Measurements from ENCODE around the gene ARL1. TPM values are rescaled to one million over a fixed set of nuclear protein-coding genes. Genes with fewer than 3 reads are reported as not detected.
A peak's percentile ranks its signal among the peaks of the same experiment; 100 is the strongest.
"Not testable (repeated sequence)": the region's sequence is repeated elsewhere in the genome, so short reads cannot be mapped to it uniquely, and the experiment has no call there.

ARL1 gene
- polyA plus RNA-seq (ENCODE audit: insufficient read length in 10 of 10): 10 to 100 TPM; 83.4 to 98.1 (median 87.6) TPM
- long read RNA-seq, donor 1, transcript ARL1-201 (6 exons, 3,241 nt): major isoform, 30 of 33 reads
- long read RNA-seq, donor 1, partial matches to known transcripts: 0 of 33 reads
- long read RNA-seq, donor 1, other reads (novel, unspliced or antisense): 0 of 33 reads
- long read RNA-seq, donor 2, transcript ARL1-201 (6 exons, 3,241 nt): major isoform, 18 of 19 reads
- long read RNA-seq, donor 2, partial matches to known transcripts: 0 of 19 reads
- long read RNA-seq, donor 2, other reads (novel, unspliced or antisense): 0 of 19 reads
- long read RNA-seq, donor 3: 0 reads
- long read RNA-seq, donor 4, transcript ARL1-201 (6 exons, 3,241 nt): major isoform, 26 of 26 reads
- long read RNA-seq, donor 4, partial matches to known transcripts: 0 of 26 reads
- long read RNA-seq, donor 4, other reads (novel, unspliced or antisense): 0 of 26 reads
- long read RNA-seq, donor 5, transcript ARL1-201 (6 exons, 3,241 nt): major isoform, 25 of 33 reads
- long read RNA-seq, donor 5, partial matches to known transcripts: 6 of 33 reads
- long read RNA-seq, donor 5, other reads (novel, unspliced or antisense): 0 of 33 reads
- long read RNA-seq, donor 6, transcript ARL1-201 (6 exons, 3,241 nt): major isoform, 41 of 42 reads
- long read RNA-seq, donor 6, partial matches to known transcripts: 0 of 42 reads
- long read RNA-seq, donor 6, other reads (novel, unspliced or antisense): 0 of 42 reads
- long read RNA-seq, donor 7, transcript ARL1-201 (6 exons, 3,241 nt): major isoform, 23 of 26 reads
- long read RNA-seq, donor 7, partial matches to known transcripts: 0 of 26 reads
- long read RNA-seq, donor 7, other reads (novel, unspliced or antisense): 0 of 26 reads
- long read RNA-seq, donor 8, transcript ARL1-201 (6 exons, 3,241 nt): major isoform, 23 of 29 reads
- long read RNA-seq, donor 8, partial matches to known transcripts: 0 of 29 reads
- long read RNA-seq, donor 8, other reads (novel, unspliced or antisense): 5 of 29 reads
- long read RNA-seq, donor 9, transcript ARL1-201 (6 exons, 3,241 nt): major isoform, 8 of 8 reads
- long read RNA-seq, donor 9, partial matches to known transcripts: 0 of 8 reads
- long read RNA-seq, donor 9, other reads (novel, unspliced or antisense): 0 of 8 reads

DNA sequence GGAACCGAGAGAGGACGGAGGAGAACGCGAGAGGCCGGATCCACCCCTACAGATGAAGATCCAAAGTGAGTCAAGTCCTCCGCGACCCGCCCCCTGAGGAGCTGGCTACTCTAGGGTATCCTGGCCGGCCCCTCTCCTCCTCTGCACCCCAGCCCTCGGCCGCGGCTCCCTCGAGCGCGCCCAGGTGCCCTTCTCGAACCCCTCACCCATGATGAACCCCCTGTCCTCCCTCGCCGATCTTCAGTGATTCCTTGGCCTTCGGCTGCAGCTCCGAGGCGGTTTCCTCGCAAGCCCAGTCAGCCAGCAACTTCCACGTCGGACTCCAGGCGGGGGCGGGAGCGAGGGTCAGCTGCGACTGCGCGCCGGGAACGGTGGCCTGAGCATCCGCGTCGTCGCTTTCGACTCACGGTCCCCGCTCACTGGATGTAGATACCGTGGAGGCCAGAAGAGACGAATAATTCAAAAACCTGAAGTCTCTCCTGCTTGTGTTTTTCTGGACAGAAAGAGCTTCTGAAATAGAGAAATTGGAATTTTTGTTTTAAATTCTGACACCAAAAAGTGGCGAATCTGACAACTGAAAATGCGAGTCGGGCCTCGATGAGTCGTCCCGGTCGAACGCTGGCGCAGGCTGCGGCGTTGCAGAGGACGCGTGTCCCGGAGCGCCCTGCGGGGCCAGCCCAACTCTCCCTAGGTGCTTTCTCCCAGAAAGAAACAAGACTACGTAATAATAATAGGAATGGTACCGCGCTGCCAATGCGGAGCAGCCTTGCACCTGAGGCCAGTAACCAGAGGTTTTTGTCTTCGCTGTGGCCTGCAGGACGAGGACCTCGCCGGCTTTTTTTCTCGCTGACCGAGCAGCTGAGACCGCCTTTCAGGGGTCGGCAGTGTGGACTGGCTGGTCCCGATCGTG, at the start of gene ARL1:
Gene ARL1, minus strand, starts transcription at position 337 of the 910 bp plus-strand sequence. Its CDS starts 127 bp downstream, at position 210.
- peak; percentile 90 to 97 (median 93) for DNase-seq

DNA sequence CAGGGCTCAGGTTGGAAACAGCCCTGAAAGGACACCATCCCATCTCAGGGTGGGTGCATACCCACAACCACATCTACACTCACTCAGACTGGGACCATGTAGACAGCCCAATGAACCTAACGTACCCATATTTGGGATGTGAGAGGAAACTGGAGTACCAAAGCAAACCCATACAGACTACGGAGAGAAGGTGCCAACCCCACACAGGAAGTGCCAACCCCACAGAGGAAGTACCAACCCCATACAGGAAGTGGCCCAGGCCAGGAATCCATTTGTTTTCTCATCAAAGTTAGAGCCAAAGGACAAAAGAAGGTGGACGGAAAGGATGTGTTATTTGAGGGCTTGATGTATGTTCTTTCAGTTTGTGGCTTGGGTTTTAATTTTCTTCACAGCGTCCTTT, 48.1 kb upstream of the ARL1 start:
- DNase-seq: no peak

DNA sequence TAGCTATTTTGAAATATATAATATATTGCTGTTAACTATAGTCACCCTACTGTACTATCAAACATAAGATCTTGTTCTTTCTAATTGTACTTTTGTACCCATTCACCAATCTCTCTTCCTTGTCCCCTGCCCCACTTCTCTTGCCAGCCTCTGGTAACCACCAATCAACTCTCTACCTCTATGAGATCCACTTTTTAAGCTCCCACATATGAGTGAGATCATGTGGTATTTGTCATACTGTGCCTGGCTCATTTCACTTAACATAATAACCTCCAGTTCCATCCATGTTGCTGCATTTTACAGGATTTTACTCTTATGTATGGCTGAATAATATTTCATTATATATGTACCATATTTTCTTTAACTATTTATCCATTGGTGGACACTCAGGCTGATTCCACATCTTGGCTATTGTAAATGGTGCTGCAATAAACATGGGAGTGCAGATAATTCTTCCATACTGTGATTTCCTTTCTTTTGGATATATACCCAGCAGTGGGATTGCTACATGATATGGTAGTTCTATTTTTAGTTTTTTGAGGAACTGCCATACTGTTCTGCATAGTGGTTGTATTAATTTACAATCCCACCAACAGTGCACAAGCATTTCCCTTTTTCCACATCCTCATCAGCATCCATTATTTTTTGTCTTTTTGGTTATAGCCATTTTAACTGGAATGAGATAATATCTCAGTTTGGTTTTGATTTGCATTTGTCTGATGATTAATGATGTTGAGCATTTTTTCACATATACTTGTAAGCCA, 34.1 kb upstream of the ARL1 start:
- DNase-seq: no peak

DNA sequence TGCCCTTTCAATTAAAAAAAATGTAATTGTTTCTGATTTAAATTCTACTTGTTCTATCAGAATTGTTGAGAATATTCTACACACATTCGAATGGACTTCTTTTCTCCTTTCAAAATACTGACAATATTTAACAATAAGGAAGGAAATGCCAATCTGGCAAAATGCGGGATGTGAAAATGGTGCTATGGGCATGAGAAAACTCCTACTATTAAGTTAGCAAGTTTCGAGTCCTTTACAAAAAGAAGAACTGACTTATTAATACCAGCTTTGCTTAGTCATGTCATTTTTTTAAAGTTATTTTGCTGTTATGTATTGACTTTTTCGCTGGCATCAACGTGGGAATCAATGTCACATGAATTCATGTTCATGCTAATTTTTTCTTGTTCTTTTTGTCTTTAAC, 31.7 kb upstream of the ARL1 start:
- DNase-seq: peak in 2 of 3 donors; percentile 1 to 11

DNA sequence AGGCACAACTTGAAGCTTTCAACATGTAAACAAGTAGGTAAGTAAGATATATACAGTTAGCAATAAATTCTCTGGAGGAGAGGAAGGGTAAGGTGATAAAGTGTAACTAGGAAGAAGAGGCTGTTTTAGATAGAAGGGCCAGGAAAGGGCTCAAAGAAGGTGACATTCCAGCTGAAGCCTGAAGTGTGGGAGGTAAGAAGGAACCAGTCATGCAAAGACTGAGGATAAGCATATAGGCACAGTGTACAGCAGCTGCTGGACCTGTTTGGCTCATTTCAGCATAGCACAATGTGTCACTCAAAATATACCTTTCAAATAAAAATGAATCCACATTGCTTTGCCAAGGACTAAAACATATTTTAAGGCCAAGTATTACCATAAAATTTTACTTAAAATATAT, 28.6 kb upstream of the ARL1 start:
- DNase-seq: no peak

DNA sequence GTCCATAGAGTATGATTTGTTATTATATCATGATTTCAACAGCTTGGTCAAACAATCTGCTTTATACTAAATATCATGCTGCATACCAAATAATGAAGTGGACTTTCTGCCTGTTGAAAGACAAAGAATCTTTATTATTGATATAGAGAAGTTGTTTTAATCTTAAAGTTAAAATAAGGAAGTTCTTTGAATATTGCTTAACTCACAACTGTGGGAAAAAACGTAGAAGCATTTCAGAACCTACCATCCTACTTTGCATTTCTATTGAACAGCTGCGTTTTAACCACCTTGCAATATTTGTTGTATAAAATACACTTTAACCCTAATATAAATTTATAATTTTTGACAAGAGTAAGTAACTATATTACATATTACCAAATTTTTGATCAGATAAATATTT, 22.9 kb upstream of the ARL1 start:
- no peak for DNase-seq

DNA sequence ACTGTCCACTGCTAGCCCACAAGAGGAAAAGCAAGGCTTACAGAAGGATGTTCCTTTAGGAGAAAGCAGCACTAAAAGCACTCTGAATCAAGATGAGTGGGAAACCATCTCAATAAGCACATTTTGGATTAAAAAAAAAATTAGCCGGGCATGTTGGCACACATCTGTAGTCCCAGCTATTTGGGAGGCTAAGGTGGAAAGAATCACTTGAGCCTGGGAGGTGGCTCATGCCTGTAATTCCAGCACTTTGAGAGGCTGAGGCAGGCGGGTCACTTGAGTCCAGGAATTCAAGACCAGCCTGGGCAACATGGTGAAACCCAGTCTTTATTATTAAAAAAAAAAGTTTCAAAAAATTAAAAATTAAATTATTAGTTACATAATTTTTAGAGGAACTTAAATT, 17.0 kb upstream of the ARL1 start:
- DNase-seq: no peak

DNA sequence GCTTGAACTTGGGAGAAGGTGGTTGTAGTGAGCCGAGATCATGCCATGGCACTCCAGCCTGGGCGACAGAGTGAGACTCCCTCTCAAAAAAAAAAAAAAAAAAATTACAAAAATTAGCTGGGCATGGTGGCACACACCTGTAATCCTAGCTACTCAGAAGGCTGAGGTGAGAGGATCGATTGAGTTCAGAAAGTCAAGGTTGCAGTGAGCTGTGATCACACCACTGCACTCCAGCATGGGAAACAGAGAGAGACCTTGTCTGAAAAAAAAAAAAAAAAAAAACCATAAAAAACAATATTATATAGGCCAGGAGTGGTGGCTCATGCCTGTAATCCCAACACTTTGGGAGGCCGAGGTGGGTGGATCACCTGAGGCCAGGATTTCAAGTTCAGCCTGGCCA, 14.5 kb upstream of the ARL1 start:
- DNase-seq: not testable (repeated sequence)

DNA sequence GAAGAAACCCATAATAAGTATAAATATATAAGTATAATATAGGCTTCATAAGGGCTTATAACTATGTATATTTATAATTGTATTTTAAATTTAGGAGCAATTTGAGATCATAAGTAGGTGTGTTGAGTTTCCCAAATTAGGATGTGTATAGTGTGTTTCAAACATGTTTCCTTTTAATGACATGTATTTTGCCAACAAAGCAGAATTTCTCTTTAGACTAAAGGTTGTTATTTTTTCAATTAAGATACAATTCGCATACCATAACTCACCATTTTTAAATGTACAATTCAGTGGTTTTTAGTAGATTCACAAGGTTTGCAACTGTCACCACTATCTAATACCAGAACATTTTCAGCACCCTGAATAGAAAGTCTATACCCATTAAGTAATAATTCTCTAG, 7.7 kb upstream of the ARL1 start:
- no peak for DNase-seq

DNA sequence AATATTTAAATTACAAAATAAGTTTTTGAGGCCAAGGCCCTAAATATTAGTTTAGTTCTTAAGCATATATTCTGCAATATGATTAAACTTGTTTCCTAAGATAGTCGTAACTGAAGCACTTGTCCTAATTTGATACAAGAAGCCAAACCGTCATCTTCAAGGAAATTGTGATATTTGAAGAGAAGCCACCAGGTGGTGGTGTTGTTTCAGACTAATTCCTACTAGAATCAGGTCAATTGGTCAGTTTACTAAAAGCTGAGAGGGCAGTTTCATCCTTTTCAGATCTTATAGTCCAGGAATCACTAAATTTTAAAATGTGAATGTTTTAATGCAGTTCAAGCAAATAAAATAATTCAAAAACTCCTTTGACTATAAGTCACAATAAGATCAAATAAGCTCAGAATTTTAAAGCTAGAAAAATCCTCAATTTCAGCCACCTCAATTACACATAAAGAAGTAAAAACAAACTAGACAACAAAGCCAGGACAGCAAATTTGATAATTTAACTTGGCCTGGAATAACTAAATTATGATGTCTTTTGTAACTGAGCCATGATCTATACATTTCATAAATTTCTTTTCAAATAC, 7.1 kb upstream of the ARL1 start:
- peak; percentile 44 to 68 (median 46) for DNase-seq

DNA sequence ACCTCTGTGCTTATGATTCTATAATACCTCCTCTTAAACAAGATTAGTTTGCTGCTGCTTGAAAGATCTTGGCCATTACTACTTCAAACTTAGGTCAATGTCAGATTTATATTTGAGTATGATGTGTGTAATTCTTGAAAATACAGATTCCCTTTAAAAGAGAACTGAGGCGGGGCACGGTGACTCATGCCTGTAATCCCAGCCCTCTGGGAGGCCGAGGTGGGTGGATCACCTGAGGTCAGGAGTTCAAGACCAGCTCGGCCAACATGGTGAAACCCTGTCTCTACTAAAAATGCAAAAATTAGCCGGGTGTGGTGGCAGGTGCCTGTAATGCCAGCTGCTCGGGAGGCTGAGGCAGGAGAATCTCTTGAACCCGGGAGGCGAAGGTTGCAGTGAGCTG, 2.6 kb upstream of the ARL1 start:
- not testable (repeated sequence) for DNase-seq

DNA sequence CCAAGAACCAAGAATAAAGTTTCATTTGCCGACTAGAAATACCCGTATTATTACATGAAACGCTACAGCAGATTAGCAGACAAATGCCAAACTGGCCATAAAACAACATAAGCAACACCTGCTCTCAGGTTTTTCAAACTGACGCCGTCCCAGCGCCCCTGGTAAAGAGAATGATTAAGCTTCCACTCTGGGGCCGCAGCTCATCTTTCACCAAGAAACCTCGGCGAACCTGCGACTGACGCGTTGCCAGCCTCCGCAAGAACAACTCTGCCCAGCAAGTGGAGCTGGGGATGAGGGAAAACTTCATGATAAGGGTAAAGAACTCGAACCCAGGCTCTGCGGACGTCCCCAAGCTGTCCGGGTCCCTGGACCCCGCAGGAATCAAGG, 530 bp downstream of the ARL1 start:
- no peak for DNase-seq

DNA sequence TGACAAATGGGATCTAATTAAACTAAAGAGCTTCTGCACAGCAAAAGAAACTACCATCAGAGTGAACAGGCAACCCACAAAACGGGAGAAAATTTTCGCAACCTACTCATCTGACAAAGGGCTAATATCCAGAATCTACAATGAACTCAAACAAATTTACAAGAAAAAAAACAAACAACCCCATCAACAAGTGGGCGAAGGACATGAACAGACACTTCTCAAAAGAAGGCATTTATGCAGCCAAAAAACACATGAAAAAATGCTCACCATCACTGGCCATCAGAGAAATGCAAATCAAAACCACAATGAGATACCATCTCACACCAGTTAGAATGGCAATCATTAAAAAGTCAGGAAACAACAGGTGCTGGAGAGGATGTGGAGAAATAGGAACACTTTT, 16.4 kb downstream of the ARL1 start:
- not testable (repeated sequence) for DNase-seq

DNA sequence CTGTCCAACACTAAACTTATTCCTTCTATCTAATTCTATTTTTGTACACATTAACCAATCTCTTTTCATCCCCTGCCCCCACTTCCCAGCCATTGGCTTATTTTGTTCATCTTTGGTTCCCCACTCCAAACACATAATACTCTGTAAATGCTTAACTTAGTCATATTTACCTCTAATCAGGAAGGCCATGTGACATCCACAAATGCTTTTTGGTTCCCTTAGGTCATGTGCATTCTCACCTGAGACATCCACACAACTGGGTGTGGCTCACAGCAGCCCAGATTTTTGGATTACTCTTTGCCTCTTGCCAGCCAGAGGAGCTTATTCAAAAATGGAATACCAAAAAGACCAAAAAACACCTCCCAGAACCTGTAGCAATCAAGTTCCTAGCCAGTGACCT, 28.4 kb downstream of the ARL1 start:
- no peak for DNase-seq

DNA sequence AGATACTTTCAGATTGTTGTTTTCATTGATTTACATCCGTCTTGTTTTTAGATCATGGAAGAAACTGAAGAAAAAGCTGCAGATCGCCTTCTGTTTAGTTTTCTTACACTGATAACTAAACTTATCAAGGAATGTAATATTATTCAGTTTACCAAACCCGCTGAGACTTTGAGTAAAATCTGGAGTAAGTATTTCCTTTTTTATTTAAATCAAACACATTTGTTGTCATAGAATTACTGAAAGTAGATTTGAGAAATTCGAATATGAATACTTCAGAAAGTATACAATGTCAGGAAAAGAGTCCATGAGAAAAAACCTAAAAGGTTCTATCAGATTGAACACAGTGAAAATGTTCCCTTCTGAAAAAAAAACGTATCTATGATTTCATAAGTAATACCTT, 32.0 kb downstream of the ARL1 start:
- no peak for DNase-seq

DNA sequence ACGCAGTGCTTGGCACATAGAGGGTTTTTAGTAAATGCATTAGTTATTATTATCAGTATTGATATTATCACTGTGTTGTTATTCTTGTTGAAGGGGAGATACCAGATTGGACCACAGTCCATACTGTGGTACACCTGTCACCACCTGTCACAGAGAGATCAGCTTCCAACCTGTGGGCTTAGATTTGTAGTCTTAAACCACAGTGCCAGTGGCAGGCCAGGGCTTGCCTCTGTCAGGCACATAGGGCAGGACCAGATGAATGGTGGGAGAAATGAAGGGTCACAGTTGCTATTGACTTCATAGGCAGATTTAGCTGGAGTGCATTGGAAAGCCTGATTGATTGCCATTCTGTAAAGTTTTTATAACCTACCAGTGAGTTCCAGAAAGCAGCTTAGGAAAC, 35.1 kb downstream of the ARL1 start:
- DNase-seq: no peak

DNA sequence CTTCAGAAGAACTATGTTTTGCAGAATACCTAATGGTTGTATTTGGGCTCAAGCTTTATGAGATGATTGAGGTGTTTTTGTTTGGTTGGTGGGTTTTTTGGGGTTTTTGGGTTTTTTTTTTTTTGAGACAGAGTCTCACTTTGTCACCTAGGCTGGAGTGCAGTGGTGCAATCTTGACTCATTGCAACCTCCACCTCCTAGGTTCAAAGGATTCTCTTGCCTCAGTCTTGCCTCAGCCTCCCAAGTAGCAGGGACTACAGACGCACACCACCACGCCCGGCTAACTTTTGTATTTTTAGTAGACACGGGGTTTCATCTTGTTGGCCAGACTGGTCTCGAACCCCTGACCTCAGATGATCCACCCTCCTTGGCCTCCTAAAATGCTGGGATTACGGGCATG, 39.6 kb downstream of the ARL1 start:
- DNase-seq: no peak

DNA sequence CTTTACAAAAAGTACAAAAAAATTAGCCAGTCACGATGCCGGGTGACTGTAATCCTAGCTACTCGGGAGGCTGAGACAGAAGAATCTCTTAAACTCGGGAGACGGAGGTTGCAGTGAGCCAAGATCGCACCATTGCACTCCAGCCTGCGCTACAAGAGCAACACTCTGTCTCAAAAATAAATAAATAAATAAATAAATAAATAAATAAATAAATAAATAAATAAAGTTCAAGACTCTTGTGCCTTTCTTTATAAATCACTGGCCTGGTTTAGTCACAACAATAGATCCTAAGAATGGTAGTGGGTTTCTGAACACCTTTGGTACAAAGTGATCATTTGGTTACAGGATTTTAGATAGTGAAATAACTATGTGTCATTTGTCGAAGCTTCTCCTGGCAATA, 46.1 kb downstream of the ARL1 start:
- no peak for DNase-seq

DNA sequence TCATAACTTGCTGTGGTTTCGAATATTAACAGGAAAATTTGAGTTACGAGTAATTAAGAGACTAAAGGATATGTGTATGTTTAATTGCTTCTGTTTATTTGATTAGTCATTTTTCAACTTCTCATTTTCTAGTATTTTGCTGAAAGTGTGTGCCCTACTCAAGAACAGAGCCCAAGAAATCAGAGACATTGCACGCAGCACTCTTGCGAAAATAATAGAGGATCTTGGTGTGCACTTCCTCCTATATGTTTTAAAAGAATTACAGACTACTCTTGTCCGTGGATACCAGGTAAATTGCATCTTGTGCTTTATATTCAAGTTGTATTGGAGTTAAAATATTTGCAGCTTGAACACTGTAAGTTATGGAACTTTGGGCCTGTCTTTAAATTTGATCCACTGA, 50.8 kb downstream of the ARL1 start:
- DNase-seq: no peak

DNA sequence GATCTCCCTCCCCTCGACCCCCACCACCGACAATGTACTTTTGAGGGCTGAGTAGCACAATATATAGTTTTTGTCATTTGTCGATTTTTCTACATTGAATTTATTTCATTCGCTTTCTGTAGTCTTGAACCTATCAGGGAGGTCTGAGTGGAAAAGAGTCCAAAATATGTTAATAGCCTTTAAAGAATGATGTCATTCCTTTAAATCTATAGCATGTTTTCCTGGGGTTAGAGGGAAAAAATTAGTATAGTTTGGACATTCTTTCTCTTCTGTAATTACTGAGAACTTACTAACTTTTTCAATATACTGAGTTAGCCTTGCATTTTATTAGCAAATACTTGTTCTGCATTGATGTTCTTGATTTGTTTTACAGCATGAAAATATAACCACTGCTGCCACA, 55.9 kb downstream of the ARL1 start:
- no peak for DNase-seq

Measured in muscle of back (tissue), 13 donors.